ENCODE data around the gene ZNF407. TPM values are rescaled to one million over a fixed set of nuclear protein-coding genes. Genes with fewer than 3 reads are reported as not detected.
A peak's percentile ranks its signal among the peaks of the same experiment; 100 is the strongest.

Gene ZNF407
- total RNA-seq, 1 donor from 2014 or later = 14.2 TPM

- no peak for TF ChIP-seq CTCF (IDR thresholded peaks at IDR 0.05)
- Mint-ChIP-seq H3K9me3 (ENCODE audit: unreplicated experiment) (no peaks in the 10 kb centered on the region), H3K27ac (ENCODE audit: unreplicated experiment) (no peak overlapping the region), H3K4me3 (ENCODE audit: unreplicated experiment) (no peak overlapping the region), H3K27me3 (ENCODE audit: unreplicated experiment) (no peaks in the 10 kb centered on the region), H3K36me3 (ENCODE audit: unreplicated experiment) (no peaks in the 10 kb centered on the region), H3K4me1 (ENCODE audit: unreplicated experiment) (peaks cover 21% of the 10 kb centered on the region)
- DNase-seq (ENCODE audit: extremely low spot score, unreplicated experiment) = no peak
Observed at GRCh38 chr18:74868461-74868860, 270.8 kb downstream of the ZNF407 start.

- Mint-ChIP-seq H3K4me1 (ENCODE audit: unreplicated experiment) (peaks cover 19% of the 10 kb centered on the region), H3K4me3 (ENCODE audit: unreplicated experiment) (no peak overlapping the region), H3K27me3 (ENCODE audit: unreplicated experiment) (no peaks in the 10 kb centered on the region), H3K27ac (ENCODE audit: unreplicated experiment) (peak overlapping the region; percentile 79), H3K9me3 (ENCODE audit: unreplicated experiment) (no peaks in the 10 kb centered on the region), H3K36me3 (ENCODE audit: unreplicated experiment) (no peaks in the 10 kb centered on the region)
- no peak for TF ChIP-seq CTCF (IDR thresholded peaks at IDR 0.05)
- no peak for DNase-seq (ENCODE audit: extremely low spot score, unreplicated experiment)
Observed at GRCh38 chr18:74869904-74870863, 272.5 kb downstream of the ZNF407 start.

- Mint-ChIP-seq H3K27ac (ENCODE audit: unreplicated experiment) (peak overlapping the region; percentile 11), H3K36me3 (ENCODE audit: unreplicated experiment) (no peaks in the 10 kb centered on the region), H3K4me3 (ENCODE audit: unreplicated experiment) (no peak overlapping the region), H3K9me3 (ENCODE audit: unreplicated experiment) (no peaks in the 10 kb centered on the region), H3K27me3 (ENCODE audit: unreplicated experiment) (no peaks in the 10 kb centered on the region), H3K4me1 (ENCODE audit: unreplicated experiment) (peaks cover 18% of the 10 kb centered on the region)
- no peak for TF ChIP-seq CTCF (IDR thresholded peaks at IDR 0.05)
- DNase-seq (ENCODE audit: extremely low spot score, unreplicated experiment) = no peak
Observed at GRCh38 chr18:74870950-74871349, 273.3 kb downstream of the ZNF407 start.

GRCh38 chr18:74873629-74874028 lies 276.0 kb downstream of the ZNF407 start:
- Mint-ChIP-seq H3K4me3 (ENCODE audit: unreplicated experiment) (no peak overlapping the region), H3K9me3 (ENCODE audit: unreplicated experiment) (no peaks in the 10 kb centered on the region), H3K27ac (ENCODE audit: unreplicated experiment) (no peak overlapping the region), H3K4me1 (ENCODE audit: unreplicated experiment) (peaks cover 18% of the 10 kb centered on the region), H3K36me3 (ENCODE audit: unreplicated experiment) (peaks cover 2% of the 10 kb centered on the region), H3K27me3 (ENCODE audit: unreplicated experiment) (no peaks in the 10 kb centered on the region)
- no peak for DNase-seq (ENCODE audit: extremely low spot score, unreplicated experiment)
- TF ChIP-seq CTCF (IDR thresholded peaks at IDR 0.05) = no peak

- Mint-ChIP-seq H3K4me1 (ENCODE audit: unreplicated experiment) (peaks cover 13% of the 10 kb centered on the region), H3K27ac (ENCODE audit: unreplicated experiment) (no peak overlapping the region), H3K36me3 (ENCODE audit: unreplicated experiment) (peaks cover 2% of the 10 kb centered on the region), H3K4me3 (ENCODE audit: unreplicated experiment) (no peak overlapping the region), H3K27me3 (ENCODE audit: unreplicated experiment) (no peaks in the 10 kb centered on the region), H3K9me3 (ENCODE audit: unreplicated experiment) (no peaks in the 10 kb centered on the region)
- no peak for TF ChIP-seq CTCF (IDR thresholded peaks at IDR 0.05)
- no peak for DNase-seq (ENCODE audit: extremely low spot score, unreplicated experiment)
Observed at GRCh38 chr18:74874351-74874750, 276.7 kb downstream of the ZNF407 start.
